Panc1 (cell line): ENCODE data around the gene CAPN11. TPM values are rescaled to one million over a fixed set of nuclear protein-coding genes. Genes with fewer than 3 reads are reported as not detected.

Experiments used
- ATAC-seq: fragments of 200-7000 bp; cut with Tn5 transposase; 2 replicates; pipeline ENCODE4 v1.9.1; 2020; ENCODE audit warnings: mild to moderate bottlenecking, moderate library complexity
- BruUV-seq: library from RNA; stranded (reverse); fragments of 400-500 nt; replicated peaks from 2 replicates; lab custom pipeline; 2021; lab: Mats Ljungman, UMichigan
- CTCF ChIA-PET: fragments of 300-600 bp; sonication (Branson Sonifier 250); formaldehyde crosslinking; loops from one replicate; lab custom pipeline; 2022; ENCODE audit warnings: antibody characterized with exemption; lab: Charles Lee
- POLR2A ChIA-PET: fragments of 300-600 bp; sonication (Branson Sonifier 250); formaldehyde crosslinking; loops from one replicate; lab custom pipeline; 2022; ENCODE audit warnings: antibody characterized with exemption; lab: Charles Lee
- DNase-seq: peaks from one replicate; pipeline ENCODE4 v3.0.0-alpha.2; 2010; ENCODE audit warnings: low read depth, low spot score
- H3K27ac ChIP-seq: 2 replicates; pipeline ENCODE4 v1.5.1; 2011; ENCODE audit warnings: mild to moderate bottlenecking, low read length, inconsistent platforms
- H3K27me3 ChIP-seq: fragments of 200-500 bp; sonication (Bioruptor generic); 2 replicates; pipeline ENCODE4 v1.6.0; 2014; ENCODE audit warnings: low read length, inconsistent platforms; ENCODE audit not compliant: control insufficient read depth, insufficient read depth
- H3K36me3 ChIP-seq: fragments of 200-500 bp; sonication (Bioruptor generic); 2 replicates; pipeline ENCODE4 v1.5.1; 2014; ENCODE audit warnings: inconsistent platforms, mild to moderate bottlenecking, low read length, moderate library complexity; ENCODE audit not compliant: control insufficient read depth, insufficient read depth
- H3K4me1 ChIP-seq: 2 replicates; pipeline ENCODE4 v1.5.1; 2011; ENCODE audit warnings: inconsistent platforms, mild to moderate bottlenecking, low read length, moderate library complexity; ENCODE audit not compliant: control insufficient read depth, insufficient read depth
- H3K4me3 ChIP-seq, 2 experiments: 2 replicates each; pipeline ENCODE4 v1.5.1; 2011 to 2012; ENCODE audit warnings: low read depth in 2 of 2, low read length in 2 of 2, mild to moderate bottlenecking in 2 of 2, inconsistent platforms in 1 of 2, moderate library complexity in 1 of 2
- H3K9me3 ChIP-seq: fragments of 200-500 bp; sonication (Bioruptor generic); 2 replicates; pipeline ENCODE4 v1.5.1; 2014; ENCODE audit warnings: low read depth, mild to moderate bottlenecking, inconsistent platforms, low read length, moderate library complexity; ENCODE audit not compliant: control insufficient read depth, insufficient read depth
- POLR2AphosphoS5 ChIP-seq: IDR thresholded peaks from 2 replicates; pipeline ENCODE4 v1.6.1; 2012; ENCODE audit warnings: mild to moderate bottlenecking, low read depth, low read length, moderate library complexity
- REST ChIP-seq, 2 experiments: IDR thresholded peaks; 2 replicates each; pipeline ENCODE4 v1.6.1; 2011 to 2012; ENCODE audit warnings: low read depth in 2 of 2, control low read depth in 1 of 2, low read length in 1 of 2, mild to moderate bottlenecking in 1 of 2, moderate library complexity in 1 of 2; ENCODE audit not compliant: insufficient read depth in 1 of 2
- SIN3A ChIP-seq: IDR thresholded peaks from 2 replicates; pipeline ENCODE4 v1.6.1; 2012; ENCODE audit warnings: low read depth, mild to moderate bottlenecking, low read length, moderate library complexity, borderline replicate concordance; ENCODE audit not compliant: insufficient read depth
- TCF7L2 ChIP-seq: IDR thresholded peaks from 2 replicates; pipeline ENCODE4 v1.6.1; 2011; ENCODE audit warnings: mild to moderate bottlenecking, low read depth, low read length, inconsistent platforms
- in situ Hi-C: cut with HindIII; loops from 2 replicates; pipeline ENCODE4 v1.10.0; 2016; ENCODE audit warnings: low sequenced_read_pairs, low pct_unique_long_range_greater_than_20kb
- intact Hi-C: fragments of 100-400 bp; cut with micrococcal nuclease; formaldehyde crosslinking; loops from one replicate; pipeline ENCODE4 v1.10.0; 2022; ENCODE audit not compliant: unreplicated experiment
- total RNA-seq: library from RNA; stranded (reverse); gene quantifications from one replicate; pipeline ENCODE4 v1.2.1, GENCODE V29; 2021; ENCODE audit not compliant: unreplicated experiment
- TF ChIP-seq, protein P1 (sequence below): fragments of 450-650 bp; IDR thresholded peaks from 2 replicates; pipeline ENCODE4 v1.5.1; 2017; ENCODE audit warnings: mild to moderate bottlenecking

The CAPN11 gene
- total RNA-seq, 1 experiment from 2014 or later: 1.2 TPM

DNA sequence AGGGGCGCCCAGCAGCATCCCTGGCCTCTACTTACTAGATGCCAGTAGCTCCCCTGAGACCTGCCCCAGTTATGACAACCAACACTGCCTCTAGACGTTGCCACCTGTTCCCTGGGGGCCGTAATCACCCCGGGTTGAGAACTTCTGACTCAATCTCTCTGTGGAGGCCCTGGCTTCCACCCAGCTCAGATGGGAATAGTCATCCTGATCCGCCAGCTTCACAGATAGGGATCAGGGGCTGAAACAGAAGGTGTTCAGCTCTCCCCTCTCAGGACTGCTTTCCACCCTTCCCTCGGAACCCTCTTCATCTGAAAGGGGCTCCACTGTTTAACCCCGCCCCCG lies 3.3 kb downstream of the CAPN11 start:
- ATAC-seq (0 out of 2 replicates have a peak, but pooled peaks have one; percentile 5), DNase-seq (no peak)
- Histone ChIP-seq H3K4me3 (no peak overlapping the region), H3K27ac (no peak overlapping the region), H3K9me3 (no peaks in the 10 kb centered on the region), H3K27me3 (no peaks in the 10 kb centered on the region), H3K4me1 (peaks cover 7% of the 10 kb centered on the region), H3K36me3 (no peaks in the 10 kb centered on the region)
- in situ Hi-C loops (no loop called here), intact Hi-C loops (no loop called here)
- BruUV-seq: no TSS peak
- ChIA-PET CTCF (interaction anchor here (0.7 kb wide), 1 partner anchor 46 kb away, joined by 6 read pairs; no protein-coding TSS in a partner anchor), POLR2A (no interaction called here)
- no peak for TF ChIP-seq REST (IDR thresholded peaks at IDR 0.05; ENCODE audit: insufficient read depth in 1 of 2, low read depth in 2 of 2, low read length in 1 of 2)

DNA sequence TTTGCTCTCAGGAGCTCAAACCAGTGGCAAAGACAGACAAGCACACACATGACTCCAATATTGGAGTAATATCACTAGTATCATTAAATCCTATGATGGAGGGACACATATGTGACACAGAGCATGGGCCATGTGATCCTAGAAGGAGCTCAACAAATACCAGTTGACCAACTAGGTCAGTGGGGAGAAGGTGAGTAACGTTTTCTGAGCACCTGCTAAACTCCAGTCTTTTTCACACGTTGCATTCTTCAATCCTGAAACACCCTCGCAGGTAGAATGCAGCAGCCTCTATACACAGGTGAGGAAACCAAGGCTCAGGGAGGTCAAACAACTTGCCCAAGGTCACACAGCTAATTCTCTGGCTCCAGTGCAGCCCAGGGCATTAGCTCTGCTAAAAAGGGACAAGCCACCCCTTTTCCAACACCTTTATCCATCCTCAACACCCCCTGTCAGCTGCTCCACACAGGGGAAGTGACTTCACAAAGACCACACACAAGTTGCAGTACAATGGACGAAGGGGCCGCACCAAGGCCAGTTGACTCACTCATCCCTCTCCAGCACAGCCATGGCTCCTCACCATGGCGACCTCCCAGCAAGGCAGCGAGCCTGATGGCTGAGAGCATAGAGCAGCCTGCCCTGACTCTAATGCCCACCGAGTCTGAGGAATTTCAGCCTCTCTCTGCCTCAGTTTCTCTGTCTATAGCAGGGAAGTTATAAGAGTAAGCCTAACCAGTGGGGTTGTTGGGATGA lies 4.4 kb downstream of the CAPN11 start:
- Histone ChIP-seq H3K9me3 (no peaks in the 10 kb centered on the region), H3K36me3 (no peaks in the 10 kb centered on the region), H3K27ac (no peak overlapping the region), H3K4me1 (0 out of 2 replicates have a peak, but pooled peaks cover 6% of the 10 kb centered on the region), H3K27me3 (no peaks in the 10 kb centered on the region), H3K4me3 (no peak overlapping the region)
- in situ Hi-C loops: no loop called here
- no peak for ATAC-seq
- no peak for TF ChIP-seq POLR2AphosphoS5
- TF ChIP-seq, protein P1, sequence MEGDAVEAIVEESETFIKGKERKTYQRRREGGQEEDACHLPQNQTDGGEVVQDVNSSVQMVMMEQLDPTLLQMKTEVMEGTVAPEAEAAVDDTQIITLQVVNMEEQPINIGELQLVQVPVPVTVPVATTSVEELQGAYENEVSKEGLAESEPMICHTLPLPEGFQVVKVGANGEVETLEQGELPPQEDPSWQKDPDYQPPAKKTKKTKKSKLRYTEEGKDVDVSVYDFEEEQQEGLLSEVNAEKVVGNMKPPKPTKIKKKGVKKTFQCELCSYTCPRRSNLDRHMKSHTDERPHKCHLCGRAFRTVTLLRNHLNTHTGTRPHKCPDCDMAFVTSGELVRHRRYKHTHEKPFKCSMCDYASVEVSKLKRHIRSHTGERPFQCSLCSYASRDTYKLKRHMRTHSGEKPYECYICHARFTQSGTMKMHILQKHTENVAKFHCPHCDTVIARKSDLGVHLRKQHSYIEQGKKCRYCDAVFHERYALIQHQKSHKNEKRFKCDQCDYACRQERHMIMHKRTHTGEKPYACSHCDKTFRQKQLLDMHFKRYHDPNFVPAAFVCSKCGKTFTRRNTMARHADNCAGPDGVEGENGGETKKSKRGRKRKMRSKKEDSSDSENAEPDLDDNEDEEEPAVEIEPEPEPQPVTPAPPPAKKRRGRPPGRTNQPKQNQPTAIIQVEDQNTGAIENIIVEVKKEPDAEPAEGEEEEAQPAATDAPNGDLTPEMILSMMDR: no peak
- TF ChIP-seq TCF7L2: no peak
- TF ChIP-seq REST (IDR thresholded peaks at IDR 0.05; ENCODE audit: insufficient read depth in 1 of 2, low read depth in 2 of 2, low read length in 1 of 2): no peak
- TF ChIP-seq SIN3A: no peak
- no TSS peak for BruUV-seq
- intact Hi-C loops: no loop called here
- CTCF ChIA-PET: no interaction called here
- POLR2A ChIA-PET: no interaction called here
- no peak for DNase-seq
